GM19467 (cell line): ENCODE results near the gene SLC26A1.
A peak's percentile ranks its signal among the peaks of the same experiment; 100 is the strongest.

ENCODE experiments used
- ATAC-seq: cut with Tn5 transposase; IDR thresholded peaks from one replicate; pipeline ENCODE4 v1.9.1; 2021; ENCODE audit warnings: mild to moderate bottlenecking, moderate library complexity; ENCODE audit not compliant: unreplicated experiment

SLC26A1 gene

GRCh38 chr4:1014291-1015167, 21.3 kb upstream of the SLC26A1 start:
- no peak for ATAC-seq

GRCh38 chr4:1013225-1014073, 20.2 kb upstream of the SLC26A1 start:
- no peak for ATAC-seq

- no peak for ATAC-seq
Observed at GRCh38 chr4:1012034-1012739, 19.0 kb upstream of the SLC26A1 start.

- no peak for ATAC-seq
Observed at GRCh38 chr4:1011666-1012033, 18.4 kb upstream of the SLC26A1 start.

- peak; percentile 32 for ATAC-seq
Observed at GRCh38 chr4:1011022-1011665, 17.9 kb upstream of the SLC26A1 start, which contains the start of gene FGFRL1. Gene FGFRL1 (plus strand): TSS chr4:1011626. CDS start chr4:1012486, 860 bp downstream.

GRCh38 chr4:1010395-1011021, 17.3 kb upstream of the SLC26A1 start:
- peak; percentile 15 for ATAC-seq

GRCh38 chr4:1009542-1010394, 16.6 kb upstream of the SLC26A1 start:
- ATAC-seq = peak; percentile 36

GRCh38 chr4:1008840-1009541, 15.8 kb upstream of the SLC26A1 start:
- ATAC-seq = no peak

GRCh38 chr4:1006856-1007255, 13.7 kb upstream of the SLC26A1 start:
- ATAC-seq = no peak

GRCh38 chr4:1004557-1005485, 11.6 kb upstream of the SLC26A1 start:
- ATAC-seq = no peak

- ATAC-seq = no peak
Observed at GRCh38 chr4:1004071-1004418, 10.8 kb upstream of the SLC26A1 start.

- ATAC-seq = no peak
Observed at GRCh38 chr4:1003271-1004070, 10.3 kb upstream of the SLC26A1 start.

- no peak for ATAC-seq
Observed at GRCh38 chr4:1002631-1003251, 9.5 kb upstream of the SLC26A1 start.

GRCh38 chr4:1002131-1002630, 9.0 kb upstream of the SLC26A1 start:
- no peak for ATAC-seq

- no peak for ATAC-seq
Observed at GRCh38 chr4:1001561-1002130, 8.4 kb upstream of the SLC26A1 start.

- ATAC-seq = no peak
Observed at GRCh38 chr4:1000686-1001260, 7.6 kb upstream of the SLC26A1 start.
